IgD-negative memory B cell (primary cell): ENCODE results near the gene GOLGA8B. TPM values are rescaled to one million over a fixed set of nuclear protein-coding genes. Genes with fewer than 3 reads are reported as not detected.
"Not testable (repeated sequence)": the region's sequence is repeated elsewhere in the genome, so short reads cannot be mapped to it uniquely, and the experiment has no call there.

ENCODE experiments used
- H3K27ac Mint-ChIP-seq, 3 donors: one replicate each; pipeline ENCODE4 v1.8.0; 2020 to 2022; ENCODE audit warnings: mild to moderate bottlenecking in 3 of 3, mixed read lengths in 3 of 3, moderate library complexity in 1 of 3
- H3K27me3 Mint-ChIP-seq: one replicate; pipeline ENCODE4 v1.8.0; 2021; ENCODE audit warnings: mixed read lengths
- H3K36me3 Mint-ChIP-seq: one replicate; pipeline ENCODE4 v1.8.0; 2020; ENCODE audit warnings: mild to moderate bottlenecking, mixed read lengths
- H3K4me1 Mint-ChIP-seq, 3 donors: one replicate each; pipeline ENCODE4 v1.8.0; 2020 to 2022; ENCODE audit warnings: mixed read lengths in 3 of 3, mild to moderate bottlenecking in 1 of 3
- H3K4me3 Mint-ChIP-seq, 4 donors: one replicate each; pipeline ENCODE4 v1.8.0; 2020 to 2022; ENCODE audit warnings: mild to moderate bottlenecking in 4 of 4, mixed read lengths in 4 of 4, moderate library complexity in 3 of 4
- H3K9me3 Mint-ChIP-seq, 3 donors: one replicate each; pipeline ENCODE4 v1.8.0; 2020 to 2021; ENCODE audit warnings: mixed read lengths in 3 of 3, mild to moderate bottlenecking in 1 of 3
- polyA plus RNA-seq: library from polyadenylated mRNA; unstranded; fragments of 300-500 nt; fragmentation: Illumina TruSeq; gene quantifications from one replicate; pipeline ENCODE4 v1.2.3, GENCODE V29; 2021

GOLGA8B gene, protein sequence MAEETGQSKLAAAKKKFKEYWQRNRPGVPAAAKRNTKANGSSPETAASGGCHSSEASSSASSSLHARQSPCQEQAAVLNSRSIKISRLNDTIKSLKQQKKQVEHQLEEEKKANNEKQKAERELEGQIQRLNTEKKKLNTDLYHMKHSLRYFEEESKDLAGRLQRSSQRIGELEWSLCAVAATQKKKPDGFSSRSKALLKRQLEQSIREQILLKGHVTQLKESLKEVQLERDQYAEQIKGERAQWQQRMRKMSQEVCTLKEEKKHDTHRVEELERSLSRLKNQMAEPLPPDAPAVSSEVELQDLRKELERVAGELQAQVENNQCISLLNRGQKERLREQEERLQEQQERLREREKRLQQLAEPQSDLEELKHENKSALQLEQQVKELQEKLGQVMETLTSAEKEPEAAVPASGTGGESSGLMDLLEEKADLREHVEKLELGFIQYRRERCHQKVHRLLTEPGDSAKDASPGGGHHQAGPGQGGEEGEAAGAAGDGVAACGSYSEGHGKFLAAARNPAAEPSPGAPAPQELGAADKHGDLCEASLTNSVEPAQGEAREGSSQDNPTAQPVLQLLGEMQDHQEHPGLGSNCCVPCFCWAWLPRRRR
- polyA plus RNA-seq, result 7.6 TPM

GRCh38 chr15:34583399-34584329, at the start of gene GOLGA8B:
Gene GOLGA8B, minus strand, starts transcription at chr15:34583651. Its CDS starts 47,739 bp downstream, at chr15:34535912.
- Mint-ChIP-seq H3K4me3 (peak within 1 kb of the TSS; percentile 85 to 96 (median 90)), H3K9me3 (no peaks in the 10 kb centered on the region), H3K27ac (peak within 1 kb of the TSS in 1 of 3 donors; percentile 53), H3K36me3 (peaks cover 1% of the 10 kb centered on the region), H3K27me3 (peaks cover 6% of the 10 kb centered on the region), H3K4me1 (peaks cover 11 to 21% (median 13%) of the 10 kb centered on the region in 3 donors)

GRCh38 chr15:34633165-34633564, 49.7 kb upstream of the GOLGA8B start:
- H3K4me1 Mint-ChIP-seq, H3K4me3 Mint-ChIP-seq, H3K27ac Mint-ChIP-seq, H3K27me3 Mint-ChIP-seq, H3K36me3 Mint-ChIP-seq, H3K9me3 Mint-ChIP-seq: not testable (repeated sequence)

- H3K9me3 Mint-ChIP-seq, result peaks cover 2 to 10% (median 7%) of the 10 kb centered on the region in 3 donors
- peaks cover 7% of the 10 kb centered on the region for H3K27me3 Mint-ChIP-seq
- H3K4me3 Mint-ChIP-seq, result no peak overlapping the region
- H3K27ac Mint-ChIP-seq, result no peak overlapping the region
- peaks cover 3% of the 10 kb centered on the region for H3K36me3 Mint-ChIP-seq
- H3K4me1 Mint-ChIP-seq, result no peaks in the 10 kb centered on the region
These were observed 45.2 kb upstream of the GOLGA8B start for GRCh38 chr15:34628577-34629152.

DNA sequence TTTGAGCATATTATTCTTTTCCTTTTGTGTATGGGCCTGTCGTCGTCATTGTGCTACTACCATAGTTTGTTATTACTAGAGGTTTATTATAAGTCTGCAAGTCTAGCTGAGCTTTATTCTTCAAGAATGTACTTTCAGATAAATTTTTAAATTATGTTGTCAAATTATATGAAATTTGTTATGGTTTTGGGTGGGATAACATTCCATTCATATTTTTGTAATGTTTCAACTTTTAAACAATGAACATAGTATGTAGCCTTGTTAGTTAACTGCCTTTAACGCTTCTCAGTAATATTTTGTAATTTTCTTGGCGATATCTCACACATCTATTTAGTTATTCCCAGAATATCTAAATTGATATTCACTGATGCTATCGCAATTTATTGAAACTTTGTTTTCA, 41.6 kb upstream of the GOLGA8B start:
- Mint-ChIP-seq H3K36me3 (no peaks in the 10 kb centered on the region), H3K27me3 (peaks cover 16% of the 10 kb centered on the region), H3K27ac (no peak overlapping the region), H3K9me3 (peaks cover 0 to 4% (median 1%) of the 10 kb centered on the region in 3 donors), H3K4me1 (peaks cover 0 to 3% (median 0%) of the 10 kb centered on the region in 3 donors), H3K4me3 (no peak overlapping the region)

GRCh38 chr15:34621675-34622074, 38.2 kb upstream of the GOLGA8B start:
- Mint-ChIP-seq H3K36me3 (no peaks in the 10 kb centered on the region), H3K4me3 (no peak overlapping the region), H3K27me3 (peaks cover 18% of the 10 kb centered on the region), H3K4me1 (peaks cover 0 to 3% (median 0%) of the 10 kb centered on the region in 3 donors), H3K9me3 (no peaks in the 10 kb centered on the region), H3K27ac (no peak overlapping the region)

DNA sequence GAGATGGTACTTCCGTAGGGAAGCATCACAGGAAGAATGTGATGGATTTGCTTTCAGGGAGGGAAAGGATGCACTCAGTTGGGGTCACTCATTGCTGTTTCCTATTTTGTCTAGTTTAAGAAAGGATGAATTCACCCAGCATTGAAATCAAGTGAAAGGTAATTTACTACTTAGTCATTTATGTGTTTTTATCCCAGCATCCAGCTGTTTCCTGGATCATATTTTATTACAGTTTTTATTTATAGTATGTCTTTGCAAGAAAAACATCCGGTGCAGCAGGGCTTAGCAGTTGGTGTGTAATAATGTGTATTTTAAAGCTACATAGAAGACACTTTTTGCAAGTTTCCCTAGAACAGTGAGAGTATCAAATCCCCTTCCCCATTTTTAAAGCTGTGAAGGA, 37.4 kb upstream of the GOLGA8B start:
- Mint-ChIP-seq H3K4me1 (peaks cover 0 to 3% (median 0%) of the 10 kb centered on the region in 3 donors), H3K27me3 (peaks cover 16% of the 10 kb centered on the region), H3K27ac (no peak overlapping the region), H3K36me3 (no peaks in the 10 kb centered on the region), H3K9me3 (no peaks in the 10 kb centered on the region), H3K4me3 (no peak overlapping the region)

DNA sequence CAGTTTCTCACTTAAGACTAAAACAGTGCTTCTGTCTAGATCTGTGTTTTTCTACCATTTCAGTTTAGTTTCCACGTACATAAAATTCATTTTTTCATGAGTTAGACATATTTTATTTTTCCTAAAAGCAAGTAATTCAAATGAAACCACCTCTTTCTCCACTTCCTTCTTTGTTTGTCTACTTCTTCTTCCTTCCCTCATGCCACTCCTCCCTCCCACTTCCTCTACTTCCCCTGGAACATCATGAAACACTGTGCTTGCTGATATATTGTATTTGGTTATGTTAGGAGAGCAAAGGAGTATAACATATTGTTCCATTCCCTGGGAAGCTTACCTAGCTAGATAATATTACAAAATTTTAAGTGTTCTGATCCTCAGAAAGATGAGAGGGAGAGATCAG, 36.7 kb upstream of the GOLGA8B start:
- Mint-ChIP-seq H3K4me3 (no peak overlapping the region), H3K27ac (no peak overlapping the region), H3K9me3 (no peaks in the 10 kb centered on the region)

GRCh38 chr15:34619151-34619550, 35.7 kb upstream of the GOLGA8B start:
- no peak overlapping the region for H3K4me3 Mint-ChIP-seq

More for the DNA sequence above, 36.7 kb upstream of the GOLGA8B start:
- no peaks in the 10 kb centered on the region for H3K36me3 Mint-ChIP-seq
- peaks cover 16% of the 10 kb centered on the region for H3K27me3 Mint-ChIP-seq
- peaks cover 0 to 3% (median 0%) of the 10 kb centered on the region in 3 donors for H3K4me1 Mint-ChIP-seq

GRCh38 chr15:34618073-34618472, 34.6 kb upstream of the GOLGA8B start:
- no peak overlapping the region for H3K4me3 Mint-ChIP-seq
- no peaks in the 10 kb centered on the region for H3K36me3 Mint-ChIP-seq
- peaks cover 16% of the 10 kb centered on the region for H3K27me3 Mint-ChIP-seq
- H3K4me1 Mint-ChIP-seq, result peaks cover 0 to 3% (median 0%) of the 10 kb centered on the region in 3 donors
- H3K27ac Mint-ChIP-seq, result no peak overlapping the region
- no peaks in the 10 kb centered on the region for H3K9me3 Mint-ChIP-seq

More at GRCh38 chr15:34619151-34619550, 35.7 kb upstream of the GOLGA8B start:
- Mint-ChIP-seq H3K36me3 (no peaks in the 10 kb centered on the region), H3K27ac (no peak overlapping the region), H3K9me3 (no peaks in the 10 kb centered on the region), H3K27me3 (peaks cover 16% of the 10 kb centered on the region), H3K4me1 (peaks cover 0 to 3% (median 0%) of the 10 kb centered on the region in 3 donors)

DNA sequence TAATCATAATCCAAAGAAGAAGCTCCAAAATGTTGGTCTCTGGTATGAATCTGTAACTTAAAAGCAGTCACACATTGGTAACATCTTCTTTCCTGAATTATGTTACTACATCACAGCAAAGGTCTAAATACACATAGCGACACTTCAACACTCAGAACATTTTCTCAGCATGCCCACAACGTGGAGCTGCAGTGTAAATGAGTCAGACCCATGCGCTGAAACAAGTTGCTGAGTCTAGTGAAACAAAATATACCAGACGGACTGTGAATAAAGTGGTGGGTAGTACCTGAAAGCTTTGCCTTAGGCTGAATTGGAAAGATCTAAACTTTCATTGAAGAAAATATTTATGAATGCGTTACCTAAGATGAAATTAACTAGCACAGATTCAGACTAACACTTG, 33.2 kb upstream of the GOLGA8B start:
- H3K27me3 Mint-ChIP-seq, result peaks cover 16% of the 10 kb centered on the region
- H3K9me3 Mint-ChIP-seq, result no peaks in the 10 kb centered on the region
- H3K27ac Mint-ChIP-seq, result no peak overlapping the region
- H3K4me1 Mint-ChIP-seq, result peaks cover 0 to 3% (median 0%) of the 10 kb centered on the region in 3 donors
- H3K4me3 Mint-ChIP-seq, result no peak overlapping the region
- H3K36me3 Mint-ChIP-seq, result no peaks in the 10 kb centered on the region

- Mint-ChIP-seq H3K9me3 (no peaks in the 10 kb centered on the region), H3K27me3 (peaks cover 20% of the 10 kb centered on the region), H3K4me1 (peaks cover 1 to 4% (median 2%) of the 10 kb centered on the region in 3 donors), H3K27ac (no peak overlapping the region), H3K36me3 (no peaks in the 10 kb centered on the region), H3K4me3 (no peak overlapping the region)
These were observed 30.5 kb upstream of the GOLGA8B start for GRCh38 chr15:34613997-34614396.

- H3K27ac Mint-ChIP-seq, result no peak overlapping the region
- H3K27me3 Mint-ChIP-seq, result peaks cover 23% of the 10 kb centered on the region
These were observed 29.9 kb upstream of the GOLGA8B start for GRCh38 chr15:34613301-34613700.

GRCh38 chr15:34610354-34610753, 26.9 kb upstream of the GOLGA8B start:
- Mint-ChIP-seq H3K4me3 (no peak overlapping the region), H3K27ac (no peak overlapping the region), H3K36me3 (no peaks in the 10 kb centered on the region), H3K9me3 (no peaks in the 10 kb centered on the region), H3K27me3 (peaks cover 19% of the 10 kb centered on the region), H3K4me1 (peaks cover 1 to 4% (median 2%) of the 10 kb centered on the region in 3 donors)

More at GRCh38 chr15:34613301-34613700, 29.9 kb upstream of the GOLGA8B start:
- Mint-ChIP-seq H3K4me3 (no peak overlapping the region), H3K4me1 (peaks cover 1 to 4% (median 2%) of the 10 kb centered on the region in 3 donors), H3K36me3 (no peaks in the 10 kb centered on the region), H3K9me3 (no peaks in the 10 kb centered on the region)
